ENCODE data around the gene MIGA2.
"Not testable (repeated sequence)": the region's sequence is repeated elsewhere in the genome, so short reads cannot be mapped to it uniquely, and the experiment has no call there.

Gene MIGA2

GRCh38 chr9:129011170-129011569, 25.3 kb upstream of the MIGA2 start:
- DNase-seq: no peak

GRCh38 chr9:129011761-129012181, 24.7 kb upstream of the MIGA2 start:
- no peak for DNase-seq

GRCh38 chr9:129012343-129012742, 24.1 kb upstream of the MIGA2 start:
- no peak for DNase-seq

- no peak for DNase-seq
These were observed 23.5 kb upstream of the MIGA2 start for GRCh38 chr9:129012893-129013448.

GRCh38 chr9:129013674-129014073, 22.8 kb upstream of the MIGA2 start:
- DNase-seq: no peak

- DNase-seq: no peak
These were observed 22.3 kb upstream of the MIGA2 start for GRCh38 chr9:129014124-129014523.

- no peak for DNase-seq
These were observed 21.8 kb upstream of the MIGA2 start for GRCh38 chr9:129014608-129015007.

GRCh38 chr9:129021091-129021490, 15.3 kb upstream of the MIGA2 start:
- DNase-seq: no peak

GRCh38 chr9:129022037-129022436, 14.4 kb upstream of the MIGA2 start:
- no peak for DNase-seq

- DNase-seq: peak; percentile 24
These were observed 13.2 kb upstream of the MIGA2 start for GRCh38 chr9:129023036-129023907.

- DNase-seq: no peak
These were observed 12.6 kb upstream of the MIGA2 start for GRCh38 chr9:129023908-129024233.

- peak; percentile 17 for DNase-seq
These were observed 9.8 kb upstream of the MIGA2 start for GRCh38 chr9:129026442-129027223.

- DNase-seq: no peak
These were observed 9.2 kb upstream of the MIGA2 start for GRCh38 chr9:129027224-129027684.

GRCh38 chr9:129027685-129028191, 8.7 kb upstream of the MIGA2 start:
- DNase-seq: peak; percentile 55

GRCh38 chr9:129028192-129028966, 8.0 kb upstream of the MIGA2 start, which contains the start of gene SH3GLB2:
SH3GLB2 (minus strand) TSS chr9:129028331; CDS start chr9:129028154, 177 bp downstream.
- peak; percentile 97 for DNase-seq

GRCh38 chr9:129030191-129030590, 6.2 kb upstream of the MIGA2 start:
- DNase-seq: no peak

- no peak for DNase-seq
These were observed 4.9 kb upstream of the MIGA2 start for GRCh38 chr9:129031514-129031913.

GRCh38 chr9:129032541-129033159, 3.8 kb upstream of the MIGA2 start:
- no peak for DNase-seq

- no peak for DNase-seq
These were observed 3.2 kb upstream of the MIGA2 start for GRCh38 chr9:129033216-129033615.

GRCh38 chr9:129035838-129036237, 588 bp upstream of the MIGA2 start:
- not testable (repeated sequence) for DNase-seq

GRCh38 chr9:129036923-129037766, 719 bp downstream of the MIGA2 start:
- DNase-seq: no peak
